GM08714 (cell line): Measurements from ENCODE around the gene MISP.

Experiments used
- H3K4me3 ChIP-seq: fragments of 200-500 bp; sonication (Bioruptor generic); 2 replicates; pipeline ENCODE4 v1.5.1; 2014; ENCODE audit warnings: mild to moderate bottlenecking, low read length, inconsistent platforms
- ZNF274 ChIP-seq: IDR thresholded peaks from 2 replicates; pipeline ENCODE4 v1.6.1; 2012; ENCODE audit warnings: mild to moderate bottlenecking, low read depth, low read length

MISP gene

GRCh38 chr19:748274-748598, 2.7 kb upstream of the MISP start:
- TF ChIP-seq ZNF274, result no peak

GRCh38 chr19:749811-750210, 1.1 kb upstream of the MISP start:
- no peak overlapping the region for H3K4me3 ChIP-seq
- no peak for TF ChIP-seq ZNF274

More at GRCh38 chr19:748274-748598, 2.7 kb upstream of the MISP start:
- no peak overlapping the region for H3K4me3 ChIP-seq

GRCh38 chr19:751501-752341, 809 bp downstream of the MISP start:
- no peak overlapping the region for H3K4me3 ChIP-seq
- TF ChIP-seq ZNF274, result no peak

- H3K4me3 ChIP-seq, result no peak overlapping the region
- TF ChIP-seq ZNF274, result no peak
Measured at GRCh38 chr19:752652-753517, 2.0 kb downstream of the MISP start.

- TF ChIP-seq ZNF274, result no peak
- H3K4me3 ChIP-seq, result no peak overlapping the region
Measured at GRCh38 chr19:754530-754929, 3.6 kb downstream of the MISP start.

- no peak overlapping the region for H3K4me3 ChIP-seq
- TF ChIP-seq ZNF274, result no peak
Measured at GRCh38 chr19:755063-755462, 4.2 kb downstream of the MISP start.

GRCh38 chr19:756236-756635, 5.3 kb downstream of the MISP start:
- no peak overlapping the region for H3K4me3 ChIP-seq
- TF ChIP-seq ZNF274, result no peak

GRCh38 chr19:756821-757688, 6.1 kb downstream of the MISP start:
- TF ChIP-seq ZNF274, result no peak

GRCh38 chr19:757811-758668, 7.1 kb downstream of the MISP start:
- TF ChIP-seq ZNF274, result no peak
- no peak overlapping the region for H3K4me3 ChIP-seq

More at GRCh38 chr19:756821-757688, 6.1 kb downstream of the MISP start:
- H3K4me3 ChIP-seq, result no peak overlapping the region

- H3K4me3 ChIP-seq, result no peak overlapping the region
- no peak for TF ChIP-seq ZNF274
Measured at GRCh38 chr19:763181-763580, 12.3 kb downstream of the MISP start.

GRCh38 chr19:763869-764268, 13.0 kb downstream of the MISP start:
- no peak overlapping the region for H3K4me3 ChIP-seq
- TF ChIP-seq ZNF274, result no peak

GRCh38 chr19:764301-764700, 13.4 kb downstream of the MISP start:
- no peak overlapping the region for H3K4me3 ChIP-seq
- no peak for TF ChIP-seq ZNF274

GRCh38 chr19:765179-765738, 14.3 kb downstream of the MISP start:
- TF ChIP-seq ZNF274, result no peak

GRCh38 chr19:768424-768823, 17.5 kb downstream of the MISP start:
- TF ChIP-seq ZNF274, result no peak
- H3K4me3 ChIP-seq, result no peak overlapping the region

More at GRCh38 chr19:765179-765738, 14.3 kb downstream of the MISP start:
- no peak overlapping the region for H3K4me3 ChIP-seq
